A549 (cell line): Measurements from ENCODE around the gene HERC2.
"Not testable (repeated sequence)": the region's sequence is repeated elsewhere in the genome, so short reads cannot be mapped to it uniquely, and the experiment has no call there.

Source experiments
- MAX ChIP-seq: IDR thresholded peaks from 2 replicates; pipeline ENCODE4 v1.6.1; 2012
- TF ChIP-seq, protein P1 (sequence below): fragments of >200 bp; sonication (Bioruptor Twin); formaldehyde crosslinking; IDR thresholded peaks from 3 replicates; pipeline ENCODE4 v1.5.1; 2016

GRCh38 chr15:28198215-28198614, 123.8 kb downstream of the HERC2 start:
- TF ChIP-seq, protein P1, sequence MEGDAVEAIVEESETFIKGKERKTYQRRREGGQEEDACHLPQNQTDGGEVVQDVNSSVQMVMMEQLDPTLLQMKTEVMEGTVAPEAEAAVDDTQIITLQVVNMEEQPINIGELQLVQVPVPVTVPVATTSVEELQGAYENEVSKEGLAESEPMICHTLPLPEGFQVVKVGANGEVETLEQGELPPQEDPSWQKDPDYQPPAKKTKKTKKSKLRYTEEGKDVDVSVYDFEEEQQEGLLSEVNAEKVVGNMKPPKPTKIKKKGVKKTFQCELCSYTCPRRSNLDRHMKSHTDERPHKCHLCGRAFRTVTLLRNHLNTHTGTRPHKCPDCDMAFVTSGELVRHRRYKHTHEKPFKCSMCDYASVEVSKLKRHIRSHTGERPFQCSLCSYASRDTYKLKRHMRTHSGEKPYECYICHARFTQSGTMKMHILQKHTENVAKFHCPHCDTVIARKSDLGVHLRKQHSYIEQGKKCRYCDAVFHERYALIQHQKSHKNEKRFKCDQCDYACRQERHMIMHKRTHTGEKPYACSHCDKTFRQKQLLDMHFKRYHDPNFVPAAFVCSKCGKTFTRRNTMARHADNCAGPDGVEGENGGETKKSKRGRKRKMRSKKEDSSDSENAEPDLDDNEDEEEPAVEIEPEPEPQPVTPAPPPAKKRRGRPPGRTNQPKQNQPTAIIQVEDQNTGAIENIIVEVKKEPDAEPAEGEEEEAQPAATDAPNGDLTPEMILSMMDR = not testable (repeated sequence)
- TF ChIP-seq MAX = not testable (repeated sequence)
